PC-9 (cell line): ENCODE measurements around the gene REL.

ENCODE experiments used
- CTCF ChIP-seq: fragments of 200-600 bp; sonication (generic); conservative IDR thresholded peaks from 2 replicates; pipeline ENCODE4 v1.6.1; 2017; ENCODE audit warnings: mixed run types, antibody characterized with exemption, mild to moderate bottlenecking, moderate library complexity
- EZH2 ChIP-seq: fragments of 200-600 bp; sonication (generic); IDR thresholded peaks from 2 replicates; pipeline ENCODE4 v1.8.0; 2017; ENCODE audit warnings: antibody characterized with exemption, low read depth

- TF ChIP-seq CTCF (no peak), EZH2 (no peak)
Observed at GRCh38 chr2:60906395-60906794, 25.0 kb downstream of the REL start.
